ENCODE data around the gene STX8.

STX8 gene

DNA sequence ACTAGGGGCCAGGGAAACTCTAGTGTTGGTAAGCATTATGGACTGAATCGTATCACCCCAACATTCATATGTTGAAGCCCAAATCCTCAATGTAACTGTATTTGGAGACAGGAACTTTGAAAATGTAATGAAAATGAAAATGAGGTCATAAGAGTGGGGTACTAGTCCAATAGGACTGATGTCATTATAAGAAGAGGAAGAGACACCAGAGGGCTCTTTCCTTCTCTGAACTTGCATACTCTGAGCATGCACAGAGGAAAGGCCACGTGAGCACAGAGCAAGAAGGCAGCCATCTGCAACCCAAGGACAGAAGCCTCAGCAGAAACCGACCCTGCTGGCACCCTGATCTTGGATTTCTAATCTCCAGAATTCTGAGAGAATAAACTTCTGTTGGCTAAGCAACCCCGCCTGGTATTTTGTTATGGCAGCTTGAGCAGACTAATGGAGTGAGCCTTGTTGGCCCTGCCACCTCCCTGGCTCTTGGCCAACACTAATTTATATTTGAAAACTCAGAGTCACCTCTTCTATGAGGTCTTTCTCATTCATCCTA is 280.9 kb downstream of the STX8 start:
- DNase-seq (ENCODE audit: low read depth in 2 of 2), result no peak

DNA sequence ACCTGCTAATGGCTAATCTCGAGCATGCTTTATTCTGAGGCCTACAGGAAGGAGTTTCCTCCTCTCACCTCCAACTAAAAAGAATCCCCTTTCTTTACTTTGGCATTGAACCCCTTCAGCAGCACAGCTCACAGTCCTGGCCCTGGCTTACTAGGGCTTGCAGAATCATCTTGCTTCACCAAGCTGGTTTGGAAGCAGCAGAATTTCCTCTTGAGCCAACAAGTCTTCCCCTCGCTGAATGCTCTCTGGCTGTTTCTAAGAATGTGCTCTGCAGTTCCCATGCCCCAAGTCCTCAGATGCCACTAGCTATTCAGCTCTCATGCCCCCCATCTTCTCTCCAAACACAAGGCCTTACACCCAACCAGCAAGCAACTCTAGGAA is 283.1 kb downstream of the STX8 start:
- no peak for DNase-seq (ENCODE audit: low read depth in 2 of 2)

DNA sequence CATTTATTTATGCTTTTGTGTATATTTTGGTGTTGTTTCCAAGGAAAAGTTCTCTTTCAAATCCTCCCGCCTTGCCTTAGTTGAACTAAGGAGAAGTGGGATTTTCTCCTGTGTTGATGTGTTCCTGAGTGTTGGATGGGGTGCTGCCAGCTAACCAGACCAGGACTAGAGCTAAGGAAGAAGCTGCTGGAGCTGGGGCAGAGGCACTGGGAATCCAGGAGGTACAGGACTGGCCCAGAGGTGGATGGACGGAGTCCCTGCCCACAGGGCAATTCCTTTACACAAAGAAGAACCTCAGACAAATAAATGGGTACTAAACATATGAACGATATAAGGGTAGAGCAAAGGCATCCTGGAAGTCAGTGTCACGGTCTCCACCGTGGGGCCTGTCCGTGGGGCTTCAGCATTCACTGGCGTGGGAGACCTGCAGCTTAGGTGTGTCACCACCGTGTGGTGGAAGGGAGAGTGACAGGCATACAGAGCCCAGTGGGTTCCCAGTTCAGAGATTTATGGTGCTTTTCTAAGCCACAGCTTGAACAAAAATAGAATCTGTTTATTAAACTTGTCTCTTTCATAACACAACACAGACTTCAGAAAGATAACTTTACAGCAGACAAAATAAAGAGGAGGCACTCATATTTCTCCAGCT is 283.6 kb downstream of the STX8 start:
- DNase-seq (ENCODE audit: low read depth in 2 of 2), result peak; percentile 21 to 27

DNA sequence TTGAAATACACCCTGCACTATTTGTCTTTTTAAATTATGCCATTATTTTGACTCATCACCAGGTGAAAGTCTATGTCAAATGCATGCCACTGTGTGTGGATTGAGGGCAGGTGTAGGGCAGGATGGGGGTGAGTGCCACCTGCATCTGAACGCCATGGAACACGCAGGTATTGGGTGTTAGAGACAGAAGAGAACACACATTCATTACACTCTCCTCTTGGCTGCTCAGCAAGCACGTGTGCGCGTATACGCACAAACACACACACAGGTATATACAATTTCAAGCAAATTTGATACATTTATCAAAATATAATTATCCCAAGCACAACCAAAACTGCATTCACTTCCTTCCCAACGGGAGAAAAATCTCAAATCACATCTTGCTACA is 285.4 kb downstream of the STX8 start:
- DNase-seq (ENCODE audit: low read depth in 2 of 2), result no peak

DNA sequence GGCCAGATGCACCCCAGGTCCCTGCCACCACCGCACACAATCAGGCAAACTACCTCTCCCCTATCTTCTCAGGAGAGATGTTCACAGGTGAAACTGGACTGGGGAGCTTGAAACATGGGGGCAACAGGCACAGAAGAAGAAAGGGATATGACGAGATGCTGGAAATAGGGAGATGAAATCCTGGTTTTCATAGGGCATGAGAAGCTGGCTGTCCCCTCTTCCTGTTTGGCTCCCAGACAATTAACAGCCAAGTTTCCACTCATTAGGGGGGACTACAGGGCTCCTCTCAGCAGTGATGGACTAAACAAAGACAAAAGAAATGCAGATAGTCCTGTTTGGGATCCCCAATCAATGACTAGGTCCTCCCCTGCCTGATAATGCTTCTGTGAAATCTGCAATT is 288.3 kb downstream of the STX8 start:
- no peak for DNase-seq (ENCODE audit: low read depth in 2 of 2)

DNA sequence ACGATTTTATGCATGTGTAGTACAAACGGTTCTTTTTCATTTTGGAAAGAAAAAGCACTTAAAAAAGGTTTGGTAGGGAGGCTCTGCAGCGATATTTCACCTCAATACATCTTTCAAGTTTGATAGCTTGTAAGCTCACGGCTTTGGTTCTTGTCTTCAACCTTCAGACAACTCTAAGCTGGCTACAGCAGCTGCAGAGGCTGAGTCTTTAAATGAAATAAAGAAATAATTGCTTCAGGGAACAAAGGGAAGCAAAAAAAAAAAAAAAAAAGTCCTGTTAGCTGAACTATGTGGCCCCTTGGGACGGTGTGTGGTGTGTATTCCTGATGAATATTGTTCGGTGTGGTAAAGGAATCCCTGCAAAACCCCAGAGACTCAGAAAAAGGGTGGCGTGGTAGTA is 289.2 kb downstream of the STX8 start:
- DNase-seq (ENCODE audit: low read depth in 2 of 2), result no peak

DNA sequence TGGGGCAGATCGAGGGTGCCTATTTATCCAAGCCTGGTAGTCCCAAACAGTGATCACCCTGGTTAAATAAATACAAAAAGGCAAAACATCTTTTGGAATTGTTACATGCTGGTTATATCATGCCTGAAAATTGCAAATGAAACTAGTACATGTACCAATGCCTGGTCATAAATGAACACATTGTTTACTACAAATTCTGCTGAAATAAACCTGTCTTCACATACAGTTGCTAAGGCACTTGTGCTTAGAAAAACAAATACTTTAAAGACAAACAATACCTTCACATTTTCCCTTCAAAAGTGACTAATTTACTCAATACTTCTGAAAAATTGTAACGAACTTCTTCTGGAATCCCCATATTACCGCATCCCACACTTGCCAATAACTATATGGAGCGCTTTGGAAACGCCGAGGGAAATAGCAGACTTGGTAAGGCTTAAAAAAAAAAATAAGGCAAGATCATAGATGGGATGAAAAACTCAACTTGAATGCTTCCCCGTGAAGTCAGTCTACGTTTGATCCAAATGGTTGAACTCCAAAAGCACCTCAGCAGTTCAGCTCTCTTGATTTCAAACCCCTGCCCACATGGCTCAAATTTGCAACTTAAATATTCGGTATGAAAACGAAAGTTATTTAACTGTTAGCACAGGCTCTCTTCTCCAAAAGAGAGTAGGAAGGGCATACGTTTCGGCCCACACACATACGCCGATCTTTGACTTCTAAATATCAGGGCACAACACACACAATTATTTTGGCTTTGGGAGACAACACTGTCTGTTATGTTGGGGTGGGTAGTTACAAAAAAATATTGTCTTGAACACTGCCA is 289.8 kb downstream of the STX8 start:
- no peak for DNase-seq (ENCODE audit: low read depth in 2 of 2)

DNA sequence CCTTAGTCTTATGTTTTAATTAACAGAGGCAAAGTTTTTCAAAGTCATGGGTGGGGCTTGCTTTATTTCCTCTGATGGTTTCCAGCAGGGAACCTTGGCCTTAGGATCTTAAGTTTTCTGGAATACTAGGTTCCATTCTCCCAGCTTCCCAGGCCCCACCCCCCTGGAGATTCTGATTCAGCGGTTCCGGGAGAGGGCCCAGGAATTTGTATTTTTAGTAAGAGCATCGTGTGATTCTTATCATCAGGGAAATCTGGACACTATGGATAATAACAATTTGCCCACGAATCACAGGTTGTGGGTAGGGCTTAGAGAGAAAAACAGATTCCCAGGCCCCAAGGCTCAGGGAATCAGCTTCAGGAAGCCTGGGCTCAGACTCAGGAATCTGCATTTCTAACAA is 290.7 kb downstream of the STX8 start:
- DNase-seq (ENCODE audit: low read depth in 2 of 2), result no peak

DNA sequence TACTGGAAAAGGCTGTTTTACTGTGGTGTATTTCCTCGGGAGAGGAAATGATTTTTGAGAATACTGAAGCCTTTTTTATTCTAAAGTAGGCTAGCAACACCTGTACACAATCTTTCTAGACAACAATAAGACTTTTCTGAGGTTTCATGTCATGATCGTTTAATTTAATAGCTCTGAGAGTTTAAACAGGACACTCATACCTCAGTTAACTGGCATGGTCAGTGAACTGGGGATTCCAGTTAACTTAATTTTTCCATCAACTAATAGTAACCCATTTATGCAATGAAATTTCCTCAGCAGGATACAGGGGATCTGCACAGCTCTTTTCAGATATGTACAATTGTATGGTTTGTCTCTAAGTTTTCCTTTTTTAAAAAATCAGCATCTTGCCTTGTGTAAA is 291.7 kb downstream of the STX8 start:
- DNase-seq (ENCODE audit: low read depth in 2 of 2), result no peak

DNA sequence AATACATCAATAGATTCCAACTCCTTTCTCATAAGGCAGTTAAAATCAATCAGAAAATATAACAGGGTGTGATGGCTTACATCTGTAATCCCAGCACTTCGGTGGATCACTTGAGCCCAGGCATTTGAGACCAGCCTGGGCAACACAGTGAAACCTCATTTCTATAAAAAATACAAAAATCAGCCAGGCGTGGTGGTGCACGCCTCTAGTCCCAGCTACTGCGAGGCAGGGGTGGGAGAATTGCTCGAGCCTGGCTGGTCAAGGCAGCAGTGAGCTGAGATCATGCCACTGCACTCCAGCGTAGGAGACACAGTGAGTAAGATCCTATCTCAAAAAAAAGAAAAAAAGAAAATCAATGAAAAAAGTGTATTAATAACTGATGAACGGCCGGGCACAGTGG is 295.7 kb downstream of the STX8 start:
- DNase-seq (ENCODE audit: low read depth in 2 of 2), result no peak

DNA sequence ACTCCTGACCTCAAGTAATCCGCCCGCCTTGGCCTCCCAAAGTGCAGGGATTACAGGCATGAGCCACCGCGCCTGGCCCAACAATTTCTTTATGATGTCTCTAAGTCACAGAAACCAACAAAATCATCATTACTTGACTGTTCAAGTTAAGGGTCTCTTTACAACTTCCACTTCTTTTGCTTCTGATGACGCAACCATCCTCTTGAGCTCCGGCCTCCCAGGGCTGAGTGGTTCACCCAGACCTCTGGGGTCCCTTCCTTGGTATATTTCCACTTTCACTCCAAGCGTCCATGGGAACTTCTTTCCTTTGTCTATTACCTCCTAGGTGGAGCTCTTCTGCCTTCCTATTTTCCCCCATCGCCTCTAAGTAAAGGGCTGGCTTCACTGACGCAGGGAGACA is 300.6 kb downstream of the STX8 start:
- DNase-seq (ENCODE audit: low read depth in 2 of 2), result no peak

DNA sequence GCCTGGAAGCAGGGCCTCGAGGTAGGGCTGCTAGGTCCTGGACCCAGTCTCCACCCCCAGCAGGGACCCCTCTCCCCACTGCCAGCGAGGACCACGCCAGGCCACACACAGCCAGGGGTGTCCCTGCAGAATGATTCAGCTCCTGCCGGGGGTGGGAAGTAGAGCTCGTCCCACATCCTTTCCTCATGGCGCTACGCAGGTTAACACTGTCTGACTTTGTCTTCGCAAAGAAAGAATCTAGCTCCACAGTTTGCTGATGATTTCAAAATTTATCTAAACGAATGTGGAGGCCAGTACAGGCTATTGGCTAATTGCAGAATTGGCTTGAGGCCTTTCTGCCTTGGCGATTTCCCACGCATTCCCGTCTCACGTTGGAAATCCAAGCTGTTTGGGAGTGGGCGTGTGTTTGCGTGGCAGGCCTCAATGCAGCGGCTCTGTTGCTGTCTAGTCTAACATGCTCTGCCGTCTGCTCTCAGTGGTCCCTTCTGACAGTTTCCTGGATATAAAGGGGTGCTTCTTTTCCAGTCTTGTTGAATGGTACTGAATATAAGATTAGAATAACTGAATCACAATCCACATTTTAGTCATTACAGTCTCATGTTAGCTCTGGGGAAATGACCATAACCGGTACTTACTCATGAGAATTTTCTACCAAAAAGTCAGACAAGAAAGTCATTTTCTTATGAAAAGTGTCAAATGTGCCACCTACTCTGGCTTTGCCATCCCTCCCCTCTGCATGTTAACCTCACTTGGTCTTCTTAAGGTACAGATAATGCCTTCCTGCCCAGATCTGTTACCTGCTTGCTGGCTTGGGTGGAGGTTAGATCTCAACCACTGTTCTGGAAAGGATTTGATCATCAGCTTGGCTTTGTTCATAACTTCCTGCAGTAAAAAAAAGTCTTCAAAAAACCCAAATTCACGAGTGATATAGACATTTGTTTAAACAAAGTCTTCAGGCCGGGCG is 301.9 kb downstream of the STX8 start:
- peak in 1 of 2 donors; percentile 15 for DNase-seq (ENCODE audit: low read depth in 2 of 2)

DNA sequence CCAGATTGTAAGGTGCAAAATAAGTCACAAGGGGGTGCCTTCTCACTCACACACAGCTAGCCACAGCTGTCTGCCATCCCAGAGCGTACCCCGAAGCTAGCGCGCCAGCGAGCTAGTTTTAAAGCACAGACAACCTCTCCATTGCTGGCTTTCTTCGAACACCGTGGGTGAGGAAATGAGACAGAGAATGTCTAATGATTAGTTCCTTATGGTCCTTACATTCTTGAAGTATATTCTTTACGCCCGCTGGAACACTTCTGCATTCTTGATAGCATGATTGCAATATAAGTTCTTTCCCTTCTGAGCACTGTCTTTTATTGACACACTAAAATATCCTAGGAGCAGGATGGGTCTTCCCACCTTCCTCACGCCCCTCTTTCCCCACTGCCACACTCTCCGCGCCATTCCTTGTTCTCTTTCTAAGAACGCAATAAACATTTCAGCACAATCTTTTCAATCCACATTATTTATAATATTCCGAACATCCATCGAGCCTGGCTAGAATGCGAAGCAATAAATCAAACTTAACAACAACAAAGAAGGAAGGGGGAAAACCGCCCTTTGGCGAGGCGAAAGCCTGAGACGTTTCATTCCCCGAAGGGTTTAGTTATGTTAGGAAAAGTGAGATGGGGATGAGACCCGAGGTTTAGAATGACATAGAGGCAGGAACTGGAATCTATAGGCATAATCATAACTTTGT is 303.0 kb downstream of the STX8 start:
- no peak for DNase-seq (ENCODE audit: low read depth in 2 of 2)

DNA sequence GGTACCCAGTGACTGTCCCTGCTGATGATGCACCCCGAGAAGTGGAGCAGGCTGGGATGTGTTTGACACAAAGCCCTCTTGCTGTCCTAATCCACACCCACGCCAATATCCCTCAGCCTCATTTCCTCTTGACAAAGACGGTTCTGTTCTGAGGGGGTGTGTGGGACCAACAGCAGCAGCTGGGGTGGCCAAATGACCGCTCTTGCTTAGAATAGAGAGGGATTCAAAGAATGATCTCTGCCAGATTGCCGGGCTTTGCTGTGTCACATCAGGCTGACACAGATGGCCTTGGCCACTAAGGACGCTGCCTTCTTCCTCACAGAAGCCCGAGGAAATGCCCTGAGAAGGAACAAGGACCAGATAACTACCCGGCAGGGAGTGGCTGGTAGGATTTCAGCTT is 303.6 kb downstream of the STX8 start:
- no peak for DNase-seq (ENCODE audit: low read depth in 2 of 2)

DNA sequence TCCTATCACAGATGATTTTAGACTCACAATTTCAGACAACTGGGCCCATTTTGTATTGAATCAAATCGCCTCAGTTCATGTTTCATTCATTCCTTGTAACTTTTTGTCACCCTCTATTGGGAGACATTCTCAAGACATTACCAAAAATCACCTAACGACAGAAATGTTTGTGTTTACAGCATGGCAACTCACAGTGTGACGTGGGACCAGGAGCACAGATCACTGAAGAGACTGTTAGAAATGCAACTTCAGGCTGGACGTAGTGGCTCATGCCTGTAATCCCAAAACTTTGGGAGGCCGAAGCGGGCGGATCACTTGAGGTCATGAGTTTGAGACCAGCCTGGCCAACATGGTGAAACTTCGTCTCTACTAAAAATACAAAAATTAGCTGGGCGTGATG is 304.7 kb downstream of the STX8 start:
- no peak for DNase-seq (ENCODE audit: low read depth in 2 of 2)

DNA sequence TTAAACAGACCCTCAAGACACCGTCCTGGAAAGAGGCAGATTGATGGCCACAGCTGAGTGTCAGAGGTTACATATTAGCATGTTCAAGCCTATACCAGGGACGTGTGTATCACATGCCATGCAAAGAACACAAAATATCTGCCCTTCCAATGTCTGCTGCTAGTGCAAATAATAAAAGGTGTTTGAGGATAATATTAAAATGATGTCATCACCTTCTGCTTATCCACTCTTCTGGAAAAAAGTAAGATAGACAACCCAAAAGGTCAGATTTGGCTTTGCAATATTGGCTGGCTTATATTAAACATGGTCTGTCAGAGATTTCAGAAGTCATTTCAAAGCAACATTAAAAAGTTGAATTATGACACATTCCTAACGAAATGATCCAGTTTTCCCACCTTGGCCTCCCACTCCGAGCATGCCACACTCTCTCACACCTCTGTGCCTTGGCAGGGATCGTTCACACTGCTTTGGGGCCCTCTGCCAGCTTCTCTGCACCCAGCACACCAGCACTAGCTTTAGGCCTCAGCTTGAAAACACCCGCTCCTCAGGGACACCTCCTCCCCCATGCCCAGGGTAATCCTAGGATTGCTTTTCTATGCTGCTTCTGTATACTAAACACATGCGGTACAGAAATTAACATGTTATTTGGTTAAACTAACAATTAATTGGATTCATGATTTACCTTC is 306.1 kb downstream of the STX8 start:
- DNase-seq (ENCODE audit: low read depth in 2 of 2), result no peak

DNA sequence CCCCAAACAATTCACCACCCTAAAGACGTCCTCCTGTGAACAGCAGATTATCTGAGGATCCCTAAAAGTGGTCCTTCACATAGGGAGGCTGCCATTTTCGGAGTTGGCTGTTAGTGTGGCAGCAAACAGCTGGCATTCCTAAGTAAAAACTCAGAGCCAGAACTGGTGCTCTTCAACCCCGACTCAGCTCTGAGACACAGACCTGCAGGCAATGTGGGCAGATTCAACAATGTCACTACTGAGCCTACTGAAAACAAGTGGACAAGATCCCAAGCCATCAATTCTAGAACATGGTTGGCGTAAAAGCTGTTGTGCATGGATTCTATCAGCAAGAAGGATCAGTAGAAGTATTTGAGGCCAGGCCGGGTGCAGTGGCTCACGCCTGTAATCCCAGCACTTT is 307.1 kb downstream of the STX8 start:
- DNase-seq (ENCODE audit: low read depth in 2 of 2), result no peak

DNA sequence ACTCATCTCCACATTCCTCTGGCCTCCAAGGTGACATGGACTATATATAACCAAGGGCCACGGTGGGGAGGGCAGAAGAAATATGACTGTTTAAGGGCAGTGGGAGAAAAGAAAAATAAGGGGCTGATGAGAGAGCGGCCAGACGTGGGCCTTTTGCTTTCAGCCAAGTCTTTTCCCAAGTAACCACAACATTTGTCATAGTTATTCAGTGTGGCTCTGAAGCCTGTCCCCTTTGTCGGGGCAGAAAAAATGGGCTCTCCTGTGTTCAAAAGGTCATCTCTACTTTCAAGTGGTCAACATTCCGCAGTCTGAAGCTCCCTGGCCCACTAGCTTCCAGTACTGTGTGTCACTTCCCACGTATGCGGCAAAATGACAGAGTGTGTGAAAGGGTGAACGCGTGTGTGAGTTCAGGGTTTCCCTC is 308.9 kb downstream of the STX8 start:
- DNase-seq (ENCODE audit: low read depth in 2 of 2), result no peak

DNA sequence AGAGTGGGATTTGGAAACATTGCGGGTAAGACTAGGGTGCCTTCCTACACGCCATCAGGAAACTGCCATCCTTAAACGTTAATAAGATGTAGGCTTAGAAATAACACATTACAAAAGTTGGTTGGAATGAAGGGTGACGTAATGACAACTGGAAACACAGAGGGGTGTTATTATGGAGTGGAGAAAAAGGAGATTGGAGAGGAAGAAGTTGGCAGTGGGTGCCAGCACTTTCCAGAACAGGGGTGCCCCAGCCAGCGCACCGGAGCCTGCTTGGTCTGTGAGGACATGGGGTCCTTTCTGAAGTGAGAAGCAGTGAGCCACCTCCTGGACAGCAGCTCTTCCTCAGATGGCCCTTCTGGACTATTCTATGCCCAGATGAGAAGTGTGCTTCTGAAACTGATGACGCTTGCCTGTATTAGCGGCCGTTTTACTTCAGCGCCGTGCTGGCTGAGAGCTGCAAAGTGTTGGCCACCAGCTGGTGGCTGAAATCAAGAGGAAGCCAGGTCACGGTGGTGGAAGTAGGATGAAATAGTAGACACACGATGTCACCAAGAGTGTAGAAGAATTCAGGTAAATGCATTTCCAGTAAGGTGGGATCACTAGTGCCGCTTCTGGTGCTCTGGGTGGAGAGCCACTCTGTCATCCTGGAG is 309.5 kb downstream of the STX8 start:
- no peak for DNase-seq (ENCODE audit: low read depth in 2 of 2)

Measured in activated CD4-positive, alpha-beta T cell treated with anti-CD3 and anti-CD28 coated beads for 24 hours (primary cell).